Occipital lobe (tissue), 3 donors: ENCODE data around the gene FAM76A. TPM values are rescaled to one million over a fixed set of nuclear protein-coding genes. Genes with fewer than 3 reads are reported as not detected.
"Not testable (repeated sequence)": the region's sequence is repeated elsewhere in the genome, so short reads cannot be mapped to it uniquely, and the experiment has no call there.

Experiments
- DNase-seq: peaks from one replicate; lab custom pipeline; 2025; lab: John Stamatoyannopoulos, UW
- small RNA-seq: library from RNA; depleted of rRNA; stranded (forward); fragments of <200 nt; gene quantifications from one replicate; pipeline ENCODE3, GENCODE V24; 2014
- total RNA-seq: library from RNA; depleted of rRNA; stranded (reverse); fragments of >200 nt; gene quantifications from one replicate; pipeline ENCODE4 v1.2.3, GENCODE V29; 2014

Gene FAM76A
- total RNA-seq, 1 donor from 2014 or later = 18.2 TPM

DNA sequence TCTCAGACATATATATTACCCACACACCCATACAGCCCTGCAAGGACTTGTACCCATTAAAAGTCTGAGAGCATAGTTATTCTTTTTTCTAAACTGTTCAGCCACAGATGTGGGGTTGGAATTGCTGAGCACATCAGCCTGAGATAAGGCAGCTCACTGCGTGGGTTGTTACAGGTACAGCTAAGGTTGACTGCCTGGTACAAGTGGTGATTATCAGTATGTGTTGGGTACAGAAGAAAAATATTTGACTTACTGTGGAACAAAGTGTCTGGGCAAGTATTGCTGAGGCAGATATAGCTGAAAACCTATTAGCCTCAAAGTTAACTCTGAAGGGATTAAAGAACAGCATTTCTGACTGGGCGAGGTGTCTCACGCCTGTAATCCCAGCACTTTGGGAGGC, 52.3 kb downstream of the FAM76A start:
- DNase-seq = no peak

GRCh38 chr1:27779122-27779521, 53.4 kb downstream of the FAM76A start:
- no peak for DNase-seq

GRCh38 chr1:27782950-27783349, 57.2 kb downstream of the FAM76A start:
- no peak for DNase-seq

GRCh38 chr1:27784700-27785099, 58.9 kb downstream of the FAM76A start:
- DNase-seq = no peak

GRCh38 chr1:27785781-27786455, 60.2 kb downstream of the FAM76A start:
- DNase-seq = no peak

DNA sequence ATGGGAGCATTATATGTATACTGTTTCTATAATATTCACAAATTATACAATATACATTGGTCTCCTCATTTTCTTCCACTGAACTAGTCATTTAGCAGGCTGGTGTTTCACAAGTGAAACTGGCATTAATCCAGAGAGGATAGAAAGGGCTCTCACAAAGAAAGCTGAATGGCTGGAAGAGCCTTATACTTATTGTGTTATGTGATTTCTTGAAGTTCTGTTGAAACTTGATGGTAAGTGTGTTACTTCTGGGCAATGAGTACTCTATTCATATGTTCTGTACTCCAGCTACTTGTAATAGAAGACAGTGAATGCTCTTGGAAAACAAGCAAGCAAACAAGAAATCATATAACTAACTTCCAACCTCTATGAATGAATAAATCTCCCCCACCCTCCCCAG, 62.1 kb downstream of the FAM76A start:
- DNase-seq = no peak

DNA sequence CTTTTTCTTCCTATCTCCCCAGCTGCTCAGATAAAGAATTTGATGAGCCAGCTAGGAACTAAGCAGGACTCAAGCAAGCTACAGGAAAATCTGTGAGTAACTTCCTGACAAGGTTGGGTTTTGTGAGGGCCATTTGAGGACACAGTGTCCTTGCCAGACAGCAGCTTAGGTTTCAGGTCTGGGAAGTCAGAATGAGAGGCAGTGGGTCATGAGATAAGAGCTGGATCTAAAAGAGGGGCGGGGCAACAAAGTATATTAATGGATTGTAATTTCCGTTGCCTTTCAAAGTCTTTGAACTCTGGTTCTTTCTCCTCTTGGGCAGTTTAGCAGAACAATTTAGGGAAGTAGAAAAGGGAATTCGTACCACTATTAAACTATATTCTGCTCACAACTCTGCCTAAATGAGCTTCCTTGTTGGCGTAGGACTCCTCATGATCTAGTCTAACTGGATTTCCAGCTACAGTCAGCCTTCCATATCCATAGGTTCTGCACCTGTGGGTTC, 63.8 kb downstream of the FAM76A start:
- no peak for DNase-seq

GRCh38 chr1:27790270-27790669, 64.5 kb downstream of the FAM76A start:
- not testable (repeated sequence) for DNase-seq

DNA sequence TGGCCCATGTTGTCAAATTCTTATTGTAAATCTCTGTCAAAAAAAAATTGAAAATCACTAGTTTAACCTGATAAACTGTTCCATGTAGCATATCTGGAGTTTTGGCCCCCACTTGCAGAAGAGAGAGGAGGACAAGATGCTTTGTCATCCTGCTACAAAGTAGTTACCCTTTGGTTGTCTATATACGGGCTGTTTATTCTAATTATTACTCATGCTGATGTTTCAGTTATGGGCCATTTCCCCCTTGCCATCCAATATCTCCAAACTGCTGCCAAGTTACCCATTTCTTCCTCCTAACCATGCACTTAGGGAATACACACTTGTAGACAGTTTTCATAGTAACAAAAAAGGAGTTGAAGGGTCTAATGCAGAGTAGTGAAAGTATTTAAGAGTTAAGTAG, 69.8 kb downstream of the FAM76A start:
- no peak for DNase-seq

DNA sequence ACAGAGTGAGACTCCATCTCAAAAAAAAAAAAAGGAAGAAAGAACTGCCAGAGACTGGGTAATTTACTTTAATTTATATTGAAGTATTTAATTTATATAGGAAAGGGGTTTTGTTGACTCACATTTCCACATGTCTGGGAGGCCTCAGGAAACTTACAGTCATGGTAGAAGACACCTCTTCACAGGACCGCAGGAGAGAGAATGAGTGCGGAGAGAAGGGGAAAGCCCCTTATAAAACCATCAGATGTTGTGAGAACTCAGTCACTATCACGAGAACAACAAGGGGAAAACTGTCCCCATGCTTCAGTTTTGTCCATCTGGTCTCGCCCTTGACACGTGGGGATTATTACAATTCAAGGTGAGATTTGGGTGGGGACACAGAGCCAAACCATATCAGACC, 79.0 kb downstream of the FAM76A start:
- DNase-seq = no peak

GRCh38 chr1:27806758-27807157, 81.0 kb downstream of the FAM76A start:
- no peak for DNase-seq

DNA sequence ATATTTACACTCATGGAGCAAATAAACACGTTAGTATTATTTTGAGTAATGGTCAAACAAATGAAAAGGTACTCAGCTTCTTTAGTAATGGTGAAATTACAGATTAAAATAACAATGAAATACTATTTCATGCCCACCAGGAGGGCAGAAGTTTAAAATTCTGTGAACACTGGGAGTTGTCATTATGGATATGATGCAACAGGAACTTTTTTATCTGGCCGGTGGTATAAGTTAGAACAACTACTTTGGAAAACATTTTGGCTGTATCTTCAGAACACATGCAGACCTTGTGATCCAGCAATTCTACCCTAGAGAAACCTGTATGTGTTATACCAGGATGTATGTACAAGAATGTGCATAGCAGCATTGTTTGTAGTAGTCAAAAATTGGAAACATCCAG, 81.6 kb downstream of the FAM76A start:
- DNase-seq = no peak

DNA sequence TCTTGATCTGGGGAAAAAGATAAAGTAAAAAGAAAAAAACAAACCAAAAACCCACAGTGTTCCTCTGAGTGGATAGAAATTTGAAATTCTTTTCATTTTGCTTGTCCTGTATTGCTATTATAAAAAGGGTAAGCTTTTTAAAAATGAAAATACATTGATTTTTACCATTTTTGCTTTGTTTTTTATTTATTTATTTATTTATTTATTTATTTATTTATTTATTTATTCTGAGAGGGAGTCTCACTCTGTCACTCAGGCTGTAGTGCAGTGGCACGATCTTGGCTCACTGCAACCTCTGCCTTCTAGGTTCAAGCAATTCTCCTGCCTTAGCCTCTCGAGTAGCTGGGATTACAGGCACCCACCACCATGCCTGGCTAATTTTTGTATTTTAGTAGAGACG, 82.4 kb downstream of the FAM76A start:
- not testable (repeated sequence) for DNase-seq

GRCh38 chr1:27809883-27810282, 84.1 kb downstream of the FAM76A start:
- DNase-seq = no peak

GRCh38 chr1:27811741-27812500, 86.2 kb downstream of the FAM76A start:
- no peak for DNase-seq

Small RNA genes lying within 50 kb of the gene (small RNA-seq; reads per million reads assigned to genes)
- not detected for gene AL020997.2
- gene RNU6-424P = not detected

Other genes with a start within 250 kb of the FAM76A start
- gene WASF2, start 235.8 kb upstream of the FAM76A start, total RNA-seq = 6.1 TPM
- gene AHDC1, start 121.8 kb upstream of the FAM76A start, total RNA-seq = 11.9 TPM
- 0.78 TPM for gene FGR, start 90.8 kb upstream of the FAM76A start, total RNA-seq
- gene IFI6, start 53.8 kb upstream of the FAM76A start, total RNA-seq = 34.5 TPM
- 165 TPM for gene STX12, start 47.3 kb downstream of the FAM76A start, total RNA-seq
- gene PPP1R8, start 104.8 kb downstream of the FAM76A start, total RNA-seq = 51.9 TPM
- gene THEMIS2, start 146.6 kb downstream of the FAM76A start, total RNA-seq = 3.4 TPM
- gene RPA2, start 188.6 kb downstream of the FAM76A start, total RNA-seq = 64.1 TPM
- not detected for gene SMPDL3B, start 209.0 kb downstream of the FAM76A start, total RNA-seq
- 3.4 TPM for gene XKR8, start 234.0 kb downstream of the FAM76A start, total RNA-seq